IMR-90 (cell line): ENCODE measurements around the gene ATXN10.

Experiments
- BHLHE40 ChIP-seq: fragments of 150-350 bp; IDR thresholded peaks from 2 replicates; pipeline ENCODE4 v1.6.1; 2016; ENCODE audit warnings: mild to moderate bottlenecking, low read depth, low read length
- CTCF ChIP-seq: conservative IDR thresholded peaks from 2 replicates; pipeline ENCODE4 v1.5.1; 2012; ENCODE audit warnings: mild to moderate bottlenecking, low read depth, low read length, improper control_type of control experiment
- MAFK ChIP-seq: IDR thresholded peaks from 2 replicates; pipeline ENCODE4 v1.6.1; 2012; ENCODE audit warnings: low read depth, low read length, improper control_type of control experiment
- MXI1 ChIP-seq: IDR thresholded peaks from 2 replicates; pipeline ENCODE4 v1.6.1; 2012; ENCODE audit warnings: low read depth, mild to moderate bottlenecking, low read length, moderate library complexity, borderline replicate concordance
- POLR2A ChIP-seq: IDR thresholded peaks from 2 replicates; pipeline ENCODE4 v1.6.1; 2012; ENCODE audit warnings: mild to moderate bottlenecking, low read depth, low read length
- SMC3 ChIP-seq: fragments of 150-350 bp; IDR thresholded peaks from 2 replicates; pipeline ENCODE4 v1.6.1; 2016; ENCODE audit warnings: low read depth, mild to moderate bottlenecking, antibody characterized with exemption, low read length, moderate library complexity
- TF ChIP-seq, protein P1 (sequence below): fragments of 150-350 bp; IDR thresholded peaks from 2 replicates; pipeline ENCODE4 v1.6.1; 2017; ENCODE audit warnings: mild to moderate bottlenecking, antibody characterized with exemption, low read length, low read depth

- TF ChIP-seq CTCF, result no peak
- TF ChIP-seq POLR2A, result no peak
- TF ChIP-seq SMC3, result no peak
- TF ChIP-seq, protein P1, sequence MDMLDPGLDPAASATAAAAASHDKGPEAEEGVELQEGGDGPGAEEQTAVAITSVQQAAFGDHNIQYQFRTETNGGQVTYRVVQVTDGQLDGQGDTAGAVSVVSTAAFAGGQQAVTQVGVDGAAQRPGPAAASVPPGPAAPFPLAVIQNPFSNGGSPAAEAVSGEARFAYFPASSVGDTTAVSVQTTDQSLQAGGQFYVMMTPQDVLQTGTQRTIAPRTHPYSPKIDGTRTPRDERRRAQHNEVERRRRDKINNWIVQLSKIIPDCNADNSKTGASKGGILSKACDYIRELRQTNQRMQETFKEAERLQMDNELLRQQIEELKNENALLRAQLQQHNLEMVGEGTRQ, result no peak
- no peak for TF ChIP-seq MAFK
- no peak for TF ChIP-seq MXI1
- no peak for TF ChIP-seq BHLHE40
These were observed 13.3 kb downstream of the ATXN10 start for GRCh38 chr22:45684752-45685574.
